Measurements from ENCODE around the gene ADAMTS2.

DNA sequence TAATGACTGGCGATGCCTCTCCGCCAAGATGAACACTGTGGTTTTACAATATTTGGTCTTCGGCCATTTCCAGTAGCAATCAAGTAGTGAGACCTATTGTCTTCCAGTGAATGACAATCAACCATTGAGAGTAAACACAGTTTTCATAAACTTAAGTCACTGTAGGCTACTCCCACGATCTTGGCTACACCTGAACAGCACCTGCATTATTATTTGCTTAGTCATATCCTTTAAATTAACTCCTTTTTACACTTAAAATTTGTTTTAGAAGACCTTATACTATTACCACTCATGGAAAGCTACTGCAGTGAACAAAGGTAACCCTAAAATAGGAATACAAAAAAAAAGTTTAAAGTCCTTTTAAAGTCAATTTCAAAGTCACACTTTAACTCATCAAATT lies 226.9 kb downstream of the ADAMTS2 start:
- TF ChIP-seq, protein P1, sequence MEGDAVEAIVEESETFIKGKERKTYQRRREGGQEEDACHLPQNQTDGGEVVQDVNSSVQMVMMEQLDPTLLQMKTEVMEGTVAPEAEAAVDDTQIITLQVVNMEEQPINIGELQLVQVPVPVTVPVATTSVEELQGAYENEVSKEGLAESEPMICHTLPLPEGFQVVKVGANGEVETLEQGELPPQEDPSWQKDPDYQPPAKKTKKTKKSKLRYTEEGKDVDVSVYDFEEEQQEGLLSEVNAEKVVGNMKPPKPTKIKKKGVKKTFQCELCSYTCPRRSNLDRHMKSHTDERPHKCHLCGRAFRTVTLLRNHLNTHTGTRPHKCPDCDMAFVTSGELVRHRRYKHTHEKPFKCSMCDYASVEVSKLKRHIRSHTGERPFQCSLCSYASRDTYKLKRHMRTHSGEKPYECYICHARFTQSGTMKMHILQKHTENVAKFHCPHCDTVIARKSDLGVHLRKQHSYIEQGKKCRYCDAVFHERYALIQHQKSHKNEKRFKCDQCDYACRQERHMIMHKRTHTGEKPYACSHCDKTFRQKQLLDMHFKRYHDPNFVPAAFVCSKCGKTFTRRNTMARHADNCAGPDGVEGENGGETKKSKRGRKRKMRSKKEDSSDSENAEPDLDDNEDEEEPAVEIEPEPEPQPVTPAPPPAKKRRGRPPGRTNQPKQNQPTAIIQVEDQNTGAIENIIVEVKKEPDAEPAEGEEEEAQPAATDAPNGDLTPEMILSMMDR (conservative IDR thresholded peaks at IDR 0.05; ENCODE audit: low read depth, low read length) = no peak
- no peak for TF ChIP-seq EZH2 (IDR thresholded peaks at IDR 0.05; ENCODE audit: low read length, unreplicated experiment)
- TF ChIP-seq EZH2phosphoT487 (IDR thresholded peaks at IDR 0.05; ENCODE audit: borderline replicate concordance, low read length) = no peak
